Measurements from ENCODE around the gene EDN2.

- TF ChIP-seq, protein P1, sequence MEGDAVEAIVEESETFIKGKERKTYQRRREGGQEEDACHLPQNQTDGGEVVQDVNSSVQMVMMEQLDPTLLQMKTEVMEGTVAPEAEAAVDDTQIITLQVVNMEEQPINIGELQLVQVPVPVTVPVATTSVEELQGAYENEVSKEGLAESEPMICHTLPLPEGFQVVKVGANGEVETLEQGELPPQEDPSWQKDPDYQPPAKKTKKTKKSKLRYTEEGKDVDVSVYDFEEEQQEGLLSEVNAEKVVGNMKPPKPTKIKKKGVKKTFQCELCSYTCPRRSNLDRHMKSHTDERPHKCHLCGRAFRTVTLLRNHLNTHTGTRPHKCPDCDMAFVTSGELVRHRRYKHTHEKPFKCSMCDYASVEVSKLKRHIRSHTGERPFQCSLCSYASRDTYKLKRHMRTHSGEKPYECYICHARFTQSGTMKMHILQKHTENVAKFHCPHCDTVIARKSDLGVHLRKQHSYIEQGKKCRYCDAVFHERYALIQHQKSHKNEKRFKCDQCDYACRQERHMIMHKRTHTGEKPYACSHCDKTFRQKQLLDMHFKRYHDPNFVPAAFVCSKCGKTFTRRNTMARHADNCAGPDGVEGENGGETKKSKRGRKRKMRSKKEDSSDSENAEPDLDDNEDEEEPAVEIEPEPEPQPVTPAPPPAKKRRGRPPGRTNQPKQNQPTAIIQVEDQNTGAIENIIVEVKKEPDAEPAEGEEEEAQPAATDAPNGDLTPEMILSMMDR (IDR thresholded peaks at IDR 0.05): no peak
- no peak for TF ChIP-seq POLR2A (IDR thresholded peaks at IDR 0.05)
Measured at GRCh38 chr1:41490911-41491310, 6.4 kb upstream of the EDN2 start.
